Endothelial cell of umbilical vein (primary cell): ENCODE results near the gene PDGFRB.

ENCODE experiments used
- CTCF ChIP-seq, 2 donors: IDR thresholded peaks; 1 replicate in 1 of 2; 2 replicates in 1 of 2; pipeline ENCODE4 v1.5.1; 2011; ENCODE audit warnings: low read length in 2 of 2, mild to moderate bottlenecking in 2 of 2, moderate library complexity in 2 of 2, control low read depth in 1 of 2, inconsistent platforms in 1 of 2, low read depth in 1 of 2; ENCODE audit not compliant: insufficient read depth in 1 of 2; ENCODE audit errors: extremely low read depth in 1 of 2
- EZH2 ChIP-seq: IDR thresholded peaks from 2 replicates; pipeline ENCODE4 v1.6.1; 2012; ENCODE audit warnings: borderline replicate concordance, low read depth, mild to moderate bottlenecking, moderate library complexity, low read length, inconsistent platforms; ENCODE audit not compliant: severe bottlenecking
- JUN ChIP-seq: IDR thresholded peaks from 2 replicates; pipeline ENCODE4 v1.6.1; 2011; ENCODE audit warnings: borderline replicate concordance, low read depth; ENCODE audit not compliant: insufficient read length, insufficient read depth
- MAX ChIP-seq: IDR thresholded peaks from 2 replicates; pipeline ENCODE4 v1.6.1; 2011; ENCODE audit not compliant: insufficient read depth, insufficient read length
- POLR2A ChIP-seq: IDR thresholded peaks from 2 replicates; pipeline ENCODE4 v1.6.1; 2012; ENCODE audit warnings: low read depth, mild to moderate bottlenecking, control low read depth, low read length

GRCh38 chr5:150178262-150178661 is 22.6 kb upstream of the PDGFRB start:
- TF ChIP-seq EZH2 = no peak
- TF ChIP-seq POLR2A = no peak
- TF ChIP-seq CTCF (IDR thresholded peaks at IDR 0.05; ENCODE audit: extremely low read depth in 1 of 2, insufficient read depth in 1 of 2, low read depth in 1 of 2, low read length in 2 of 2) = no peak
- no peak for TF ChIP-seq MAX
- TF ChIP-seq JUN = no peak
